HepG2 (cell line): ENCODE results near the gene ATG4B. TPM values are rescaled to one million over a fixed set of nuclear protein-coding genes. Genes with fewer than 3 reads are reported as not detected.

ENCODE experiments used
- ATAC-seq: fragments of 200-7000 bp; cut with Tn5 transposase; 3 replicates; pipeline ENCODE4 v1.9.1; 2020; ENCODE audit warnings: mild to moderate bottlenecking, moderate library complexity
- BruUV-seq: library from RNA; stranded (reverse); fragments of 400-500 nt; replicated peaks from 2 replicates; lab custom pipeline; 2021; lab: Mats Ljungman, UMichigan
- CTCF ChIA-PET: fragments of 300-600 bp; formaldehyde crosslinking; extraction: SDS; loops from one replicate; lab custom pipeline; 2021; ENCODE audit warnings: low total read pairs, inconsistent platforms, low intra/inter-chr PET ratio; lab: Yijun Ruan, JAX
- POLR2A ChIA-PET: fragments of 350-600 bp; sonication (Branson Sonifier 250); formaldehyde crosslinking; loops from one replicate; lab custom pipeline; 2020; ENCODE audit warnings: antibody characterized with exemption, inconsistent platforms; lab: Yijun Ruan, JAX
- DNase-seq: peaks from one replicate; pipeline ENCODE4 v3.0.0-alpha.2; 2015; ENCODE audit warnings: low spot score
- FAIRE-seq: peaks from 3 replicates; lab custom pipeline; 2011; peaks lifted over from hg19 to GRCh38; lab: Jason Lieb, UNC
- H2AFZ ChIP-seq: one replicate; pipeline ENCODE4 v1.6.1; 2011; ENCODE audit warnings: low read length, inconsistent platforms
- H3K27ac ChIP-seq: fragments of 300-600 bp; 3 replicates; pipeline ENCODE4 v1.8.0; 2011; ENCODE audit warnings: mixed run types, mild to moderate bottlenecking, mixed read lengths, low read length, inconsistent platforms; ENCODE audit not compliant: insufficient read depth; ENCODE audit errors: extremely low read length
- H3K27me3 ChIP-seq, 2 experiments: fragments of 200-600 bp in 1 of 2; 2 replicates in 1 of 2; 3 replicates in 1 of 2; pipeline versions ENCODE4 v1.6.0 to v1.8.0; 2011; ENCODE audit warnings: low read length in 2 of 2, mild to moderate bottlenecking in 2 of 2, moderate library complexity in 2 of 2, inconsistent platforms in 1 of 2; ENCODE audit not compliant: insufficient read depth in 2 of 2, control insufficient read depth in 1 of 2
- H3K36me3 ChIP-seq, 2 experiments: fragments of 200-600 bp in 1 of 2; replicated peaks in 1 of 2; 2 replicates in 1 of 2; 3 replicates in 1 of 2; pipeline versions ENCODE4 v1.5.1 to v1.8.0; 2011; ENCODE audit warnings: low read length in 2 of 2, inconsistent platforms in 1 of 2; ENCODE audit not compliant: insufficient read depth in 2 of 2, control insufficient read depth in 1 of 2
- H3K4me1 ChIP-seq: 2 replicates; pipeline ENCODE4 v1.5.1; 2012; ENCODE audit warnings: low read length, inconsistent platforms; ENCODE audit not compliant: insufficient read depth
- H3K4me2 ChIP-seq: 2 replicates; pipeline ENCODE4 v1.6.0; 2011; ENCODE audit warnings: low read depth, low read length, inconsistent platforms
- H3K4me3 ChIP-seq, 3 experiments: fragments of 200-600 bp in 1 of 3; sonication (generic), shearing (Covaris generic) in 1 of 3; replicated peaks in 1 of 3; 2 replicates each; pipeline ENCODE4 v1.5.1; 2011 to 2016; ENCODE audit warnings: low read length in 3 of 3, inconsistent platforms in 2 of 3, low read depth in 2 of 3, mild to moderate bottlenecking in 2 of 3, control low read depth in 1 of 3, mixed read lengths in 1 of 3; ENCODE audit not compliant: insufficient read depth in 1 of 3
- H3K79me2 ChIP-seq: one replicate; pipeline ENCODE4 v1.6.1; 2011; ENCODE audit warnings: low read length, inconsistent platforms; ENCODE audit not compliant: insufficient read depth
- H3K9ac ChIP-seq: 2 replicates; pipeline ENCODE4 v1.6.0; 2011; ENCODE audit warnings: mild to moderate bottlenecking, low read depth, low read length, inconsistent platforms; ENCODE audit not compliant: insufficient read depth
- H3K9me3 ChIP-seq: 2 replicates; pipeline ENCODE4 v1.5.1; 2012; ENCODE audit warnings: mild to moderate bottlenecking, low read length
- H4K20me1 ChIP-seq: 2 replicates; pipeline ENCODE4 v1.6.0; 2011; ENCODE audit warnings: inconsistent platforms, mild to moderate bottlenecking, low read length, moderate library complexity; ENCODE audit not compliant: insufficient read depth
- ASH2L ChIP-seq: fragments of 300-600, 200-600 bp; sonication (generic); IDR thresholded peaks from 2 replicates; pipeline ENCODE4 v1.7.0; 2017; ENCODE audit warnings: low read depth, mild to moderate bottlenecking, moderate library complexity, mixed read lengths, low read length; ENCODE audit not compliant: insufficient read length
- HOXA9 ChIP-seq: sonication (generic); formaldehyde crosslinking; IDR thresholded peaks from 2 replicates; pipeline ENCODE4 v1.8.1; 2022; ENCODE audit warnings: missing genetic modification reagents, mild to moderate bottlenecking, moderate library complexity, borderline replicate concordance
- KAT2B ChIP-seq: fragments of 150-350 bp; IDR thresholded peaks from 2 replicates; pipeline ENCODE4 v1.6.1; 2014; ENCODE audit warnings: low read depth, low read length, borderline replicate concordance
- KAT8 ChIP-seq: IDR thresholded peaks from 2 replicates; pipeline ENCODE4 v1.6.1; 2016; ENCODE audit warnings: missing genetic modification reagents, missing compliant biosample characterization
- MTA1 ChIP-seq: sonication (generic); formaldehyde crosslinking; IDR thresholded peaks from 2 replicates; pipeline ENCODE4 v1.4.0; 2020; ENCODE audit warnings: missing genetic modification reagents, mild to moderate bottlenecking, borderline replicate concordance
- SP140L ChIP-seq: sonication (generic); formaldehyde crosslinking; IDR thresholded peaks from 2 replicates; pipeline ENCODE4 v1.4.0; 2020; ENCODE audit warnings: missing genetic modification reagents, borderline replicate concordance
- ZNF20 ChIP-seq: sonication (generic); formaldehyde crosslinking; IDR thresholded peaks from 2 replicates; pipeline ENCODE4 v1.4.0; 2020; ENCODE audit warnings: mild to moderate bottlenecking, moderate library complexity, missing genetic modification reagents
- ZNF256 ChIP-seq: sonication (generic); formaldehyde crosslinking; conservative IDR thresholded peaks from 2 replicates; pipeline ENCODE4 v1.4.0; 2020; ENCODE audit warnings: missing genetic modification reagents
- ZNF768 ChIP-seq: sonication (generic); formaldehyde crosslinking; IDR thresholded peaks from 2 replicates; pipeline ENCODE4 v1.4.0; 2020; ENCODE audit warnings: missing genetic modification reagents
- ZNF777 ChIP-seq: sonication (generic); formaldehyde crosslinking; IDR thresholded peaks from 2 replicates; pipeline ENCODE4 v1.4.0; 2020; ENCODE audit warnings: missing genetic modification reagents
- WGBS: methylation state at CpG from one replicate; pipeline ENCODE4 v1.1.6; 2017; ENCODE audit warnings: low lambda C conversion rate; 5-methylcytosine and 5-hydroxymethylcytosine counted together
- in situ Hi-C: cut with HindIII; loops from 2 replicates; pipeline ENCODE4 v1.10.0; 2017; ENCODE audit warnings: low pct_unique_long_range_greater_than_20kb; ENCODE audit not compliant: extremely low pct_ligation_motif_present
- intact Hi-C: fragments of 100-400 bp; cut with micrococcal nuclease; formaldehyde crosslinking; loops from one replicate; pipeline ENCODE4 v1.10.0; 2022; ENCODE audit not compliant: unreplicated experiment
- polyA plus RNA-seq, 8 experiments: library from polyadenylated mRNA; depleted of rRNA in 3 of 8; stranded (reverse) in 7 of 8; unstranded in 1 of 8; fragments of >200 nt; fragmentation: Illumina TruSeq in 4 of 8; extraction: Trizol in 4 of 8; gene quantifications; 2 replicates each; pipeline versions ENCODE4 v1.2.1 to v1.2.3, GENCODE V29; 2011 to 2016; ENCODE audit warnings: low read depth in 4 of 8, missing spikeins in 1 of 8, mixed read lengths in 1 of 8; ENCODE audit not compliant: insufficient read depth in 1 of 8
- total RNA-seq, 5 experiments: library from RNA; depleted of rRNA; stranded (reverse); fragments of >200 nt; fragmentation: Illumina TruSeq; extraction: Trizol; gene quantifications; 2 replicates each; pipeline ENCODE4 v1.2.3, GENCODE V29; 2016; ENCODE audit warnings: low read depth in 1 of 5
- TF ChIP-seq, protein P1 (sequence below): sonication (generic); formaldehyde crosslinking; IDR thresholded peaks from 2 replicates; pipeline ENCODE4 v1.4.0; 2020; ENCODE audit warnings: mild to moderate bottlenecking, missing genetic modification reagents, borderline replicate concordance
- TF ChIP-seq, protein P2 (sequence below): sonication (generic); formaldehyde crosslinking; IDR thresholded peaks from 2 replicates; pipeline ENCODE4 v1.4.0; 2020; ENCODE audit warnings: missing genetic modification reagents
- TF ChIP-seq, protein P3 (sequence below): sonication (generic); formaldehyde crosslinking; IDR thresholded peaks from 2 replicates; pipeline ENCODE4 v1.8.0; 2022; ENCODE audit warnings: missing genetic modification reagents, mild to moderate bottlenecking, borderline replicate concordance

Gene ATG4B
- total and polyA plus RNA-seq, 2 of the 13 experiments (the other 11 are each of a cell fraction or from before 2014, with no cell fraction given) = 95.5 to 239 TPM

DNA sequence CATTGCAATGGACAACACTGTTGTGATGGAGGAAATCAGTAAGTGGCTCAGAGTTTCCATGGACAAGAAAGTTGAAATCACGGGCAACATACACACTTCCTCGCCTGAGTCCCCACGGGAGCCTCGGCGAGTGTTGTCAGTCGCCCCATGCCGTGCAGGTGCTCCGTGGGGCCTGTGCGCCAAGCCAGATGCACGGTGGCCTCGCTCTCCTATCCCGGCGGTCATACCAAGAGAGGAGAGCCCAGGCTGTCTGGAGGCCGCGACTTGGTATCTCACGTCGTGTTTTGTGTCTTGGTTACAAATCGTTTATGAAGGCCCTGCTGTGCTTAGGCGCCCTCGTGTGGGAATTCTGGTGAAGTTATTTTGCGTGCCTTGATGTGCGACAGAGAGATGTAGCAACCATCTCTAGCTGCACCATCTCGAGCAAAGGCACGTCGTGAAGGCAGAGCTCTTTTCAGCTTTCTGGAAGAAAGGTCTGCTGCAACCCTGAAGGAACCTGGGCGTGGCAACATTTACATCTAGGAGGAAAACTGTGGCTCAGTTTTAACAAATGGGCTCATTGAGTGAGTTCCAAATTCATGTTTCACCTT is 21.8 kb downstream of the ATG4B start:
- 66% methylated on average over 22 of the region's 26 CpGs for WGBS
- no TSS peak for BruUV-seq
- Histone ChIP-seq H3K79me2 (peaks cover 3% of the 10 kb centered on the region), H3K9me3 (no peaks in the 10 kb centered on the region), H3K9ac (no peak overlapping the region), H2AFZ (no peak overlapping the region), H3K27ac (peak overlapping the region; percentile 18), H3K4me3 (no peak overlapping the region), H3K4me2 (no peak overlapping the region), H4K20me1 (no peaks in the 10 kb centered on the region; the same call in 1 of the 2 replicates), H3K4me1 (no peaks in the 10 kb centered on the region), H3K36me3 (peaks cover 41 to 71% of the 10 kb centered on the region in 2 experiments), H3K27me3 (no peaks in the 10 kb centered on the region)
- peak; percentile 74 for ATAC-seq
- intact Hi-C loops (loop anchor here (1.0 kb wide), 1 partner anchor 18 kb away; no protein-coding TSS in a partner anchor), in situ Hi-C loops (loop anchor here (5.0 kb wide), 1 partner anchor 107 kb away; no protein-coding TSS in a partner anchor)
- CTCF ChIA-PET = interaction anchor here (0.7 to 1.7 kb wide), 6 partner anchors 14 to 808 kb away, joined by 3 to 7 read pairs (median 4); partner anchors contain the start of genes ATG4B and THAP4
- DNase-seq = peak; percentile 78
- POLR2A ChIA-PET = interaction anchor here (1.0 to 2.6 kb wide), 5 partner anchors 13 to 43 kb away, joined by 3 to 18 read pairs (median 8); partner anchors contain the start of genes ATG4B, DTYMK, ING5 and THAP4
- peak; percentile 95 for FAIRE-seq
- TF ChIP-seq ZNF777 (CRISPR knock-in tag) (no peak), ZNF256 (CRISPR knock-in tag) (no peak), ASH2L (no peak), HOXA9 (CRISPR knock-in tag) (no peak), ZNF768 (peak; percentile 39; the same call in 1 of the 2 replicates), ZNF20 (CRISPR knock-in tag) (no peak), SP140L (CRISPR knock-in tag) (no peak), KAT2B (no peak), MTA1 (CRISPR knock-in tag) (no peak), KAT8 (0 out of 2 replicates have a peak, but pooled peaks have one; percentile 24)
- TF ChIP-seq, protein P1, sequence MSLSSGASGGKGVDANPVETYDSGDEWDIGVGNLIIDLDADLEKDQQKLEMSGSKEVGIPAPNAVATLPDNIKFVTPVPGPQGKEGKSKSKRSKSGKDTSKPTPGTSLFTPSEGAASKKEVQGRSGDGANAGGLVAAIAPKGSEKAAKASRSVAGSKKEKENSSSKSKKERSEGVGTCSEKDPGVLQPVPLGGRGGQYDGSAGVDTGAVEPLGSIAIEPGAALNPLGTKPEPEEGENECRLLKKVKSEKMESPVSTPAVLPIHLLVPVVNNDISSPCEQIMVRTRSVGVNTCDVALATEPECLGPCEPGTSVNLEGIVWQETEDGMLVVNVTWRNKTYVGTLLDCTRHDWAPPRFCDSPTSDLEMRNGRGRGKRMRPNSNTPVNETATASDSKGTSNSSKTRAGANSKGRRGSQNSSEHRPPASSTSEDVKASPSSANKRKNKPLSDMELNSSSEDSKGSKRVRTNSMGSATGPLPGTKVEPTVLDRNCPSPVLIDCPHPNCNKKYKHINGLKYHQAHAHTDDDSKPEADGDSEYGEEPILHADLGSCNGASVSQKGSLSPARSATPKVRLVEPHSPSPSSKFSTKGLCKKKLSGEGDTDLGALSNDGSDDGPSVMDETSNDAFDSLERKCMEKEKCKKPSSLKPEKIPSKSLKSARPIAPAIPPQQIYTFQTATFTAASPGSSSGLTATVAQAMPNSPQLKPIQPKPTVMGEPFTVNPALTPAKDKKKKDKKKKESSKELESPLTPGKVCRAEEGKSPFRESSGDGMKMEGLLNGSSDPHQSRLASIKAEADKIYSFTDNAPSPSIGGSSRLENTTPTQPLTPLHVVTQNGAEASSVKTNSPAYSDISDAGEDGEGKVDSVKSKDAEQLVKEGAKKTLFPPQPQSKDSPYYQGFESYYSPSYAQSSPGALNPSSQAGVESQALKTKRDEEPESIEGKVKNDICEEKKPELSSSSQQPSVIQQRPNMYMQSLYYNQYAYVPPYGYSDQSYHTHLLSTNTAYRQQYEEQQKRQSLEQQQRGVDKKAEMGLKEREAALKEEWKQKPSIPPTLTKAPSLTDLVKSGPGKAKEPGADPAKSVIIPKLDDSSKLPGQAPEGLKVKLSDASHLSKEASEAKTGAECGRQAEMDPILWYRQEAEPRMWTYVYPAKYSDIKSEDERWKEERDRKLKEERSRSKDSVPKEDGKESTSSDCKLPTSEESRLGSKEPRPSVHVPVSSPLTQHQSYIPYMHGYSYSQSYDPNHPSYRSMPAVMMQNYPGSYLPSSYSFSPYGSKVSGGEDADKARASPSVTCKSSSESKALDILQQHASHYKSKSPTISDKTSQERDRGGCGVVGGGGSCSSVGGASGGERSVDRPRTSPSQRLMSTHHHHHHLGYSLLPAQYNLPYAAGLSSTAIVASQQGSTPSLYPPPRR (CRISPR knock-in tag) = no peak
- TF ChIP-seq, protein P2, sequence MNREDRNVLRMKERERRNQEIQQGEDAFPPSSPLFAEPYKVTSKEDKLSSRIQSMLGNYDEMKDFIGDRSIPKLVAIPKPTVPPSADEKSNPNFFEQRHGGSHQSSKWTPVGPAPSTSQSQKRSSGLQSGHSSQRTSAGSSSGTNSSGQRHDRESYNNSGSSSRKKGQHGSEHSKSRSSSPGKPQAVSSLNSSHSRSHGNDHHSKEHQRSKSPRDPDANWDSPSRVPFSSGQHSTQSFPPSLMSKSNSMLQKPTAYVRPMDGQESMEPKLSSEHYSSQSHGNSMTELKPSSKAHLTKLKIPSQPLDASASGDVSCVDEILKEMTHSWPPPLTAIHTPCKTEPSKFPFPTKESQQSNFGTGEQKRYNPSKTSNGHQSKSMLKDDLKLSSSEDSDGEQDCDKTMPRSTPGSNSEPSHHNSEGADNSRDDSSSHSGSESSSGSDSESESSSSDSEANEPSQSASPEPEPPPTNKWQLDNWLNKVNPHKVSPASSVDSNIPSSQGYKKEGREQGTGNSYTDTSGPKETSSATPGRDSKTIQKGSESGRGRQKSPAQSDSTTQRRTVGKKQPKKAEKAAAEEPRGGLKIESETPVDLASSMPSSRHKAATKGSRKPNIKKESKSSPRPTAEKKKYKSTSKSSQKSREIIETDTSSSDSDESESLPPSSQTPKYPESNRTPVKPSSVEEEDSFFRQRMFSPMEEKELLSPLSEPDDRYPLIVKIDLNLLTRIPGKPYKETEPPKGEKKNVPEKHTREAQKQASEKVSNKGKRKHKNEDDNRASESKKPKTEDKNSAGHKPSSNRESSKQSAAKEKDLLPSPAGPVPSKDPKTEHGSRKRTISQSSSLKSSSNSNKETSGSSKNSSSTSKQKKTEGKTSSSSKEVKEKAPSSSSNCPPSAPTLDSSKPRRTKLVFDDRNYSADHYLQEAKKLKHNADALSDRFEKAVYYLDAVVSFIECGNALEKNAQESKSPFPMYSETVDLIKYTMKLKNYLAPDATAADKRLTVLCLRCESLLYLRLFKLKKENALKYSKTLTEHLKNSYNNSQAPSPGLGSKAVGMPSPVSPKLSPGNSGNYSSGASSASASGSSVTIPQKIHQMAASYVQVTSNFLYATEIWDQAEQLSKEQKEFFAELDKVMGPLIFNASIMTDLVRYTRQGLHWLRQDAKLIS = no peak
- TF ChIP-seq, protein P3, sequence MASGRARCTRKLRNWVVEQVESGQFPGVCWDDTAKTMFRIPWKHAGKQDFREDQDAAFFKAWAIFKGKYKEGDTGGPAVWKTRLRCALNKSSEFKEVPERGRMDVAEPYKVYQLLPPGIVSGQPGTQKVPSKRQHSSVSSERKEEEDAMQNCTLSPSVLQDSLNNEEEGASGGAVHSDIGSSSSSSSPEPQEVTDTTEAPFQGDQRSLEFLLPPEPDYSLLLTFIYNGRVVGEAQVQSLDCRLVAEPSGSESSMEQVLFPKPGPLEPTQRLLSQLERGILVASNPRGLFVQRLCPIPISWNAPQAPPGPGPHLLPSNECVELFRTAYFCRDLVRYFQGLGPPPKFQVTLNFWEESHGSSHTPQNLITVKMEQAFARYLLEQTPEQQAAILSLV (CRISPR knock-in tag) = peak; percentile 71; the same call in 1 of the 2 replicates
